TTC549 (cell line): ENCODE measurements around the gene LCNL1.

ENCODE experiments used
- FAIRE-seq: peaks from 2 replicates; lab custom pipeline; 2012; peaks lifted over from hg19 to GRCh38; lab: Jason Lieb, UNC

LCNL1 gene

DNA sequence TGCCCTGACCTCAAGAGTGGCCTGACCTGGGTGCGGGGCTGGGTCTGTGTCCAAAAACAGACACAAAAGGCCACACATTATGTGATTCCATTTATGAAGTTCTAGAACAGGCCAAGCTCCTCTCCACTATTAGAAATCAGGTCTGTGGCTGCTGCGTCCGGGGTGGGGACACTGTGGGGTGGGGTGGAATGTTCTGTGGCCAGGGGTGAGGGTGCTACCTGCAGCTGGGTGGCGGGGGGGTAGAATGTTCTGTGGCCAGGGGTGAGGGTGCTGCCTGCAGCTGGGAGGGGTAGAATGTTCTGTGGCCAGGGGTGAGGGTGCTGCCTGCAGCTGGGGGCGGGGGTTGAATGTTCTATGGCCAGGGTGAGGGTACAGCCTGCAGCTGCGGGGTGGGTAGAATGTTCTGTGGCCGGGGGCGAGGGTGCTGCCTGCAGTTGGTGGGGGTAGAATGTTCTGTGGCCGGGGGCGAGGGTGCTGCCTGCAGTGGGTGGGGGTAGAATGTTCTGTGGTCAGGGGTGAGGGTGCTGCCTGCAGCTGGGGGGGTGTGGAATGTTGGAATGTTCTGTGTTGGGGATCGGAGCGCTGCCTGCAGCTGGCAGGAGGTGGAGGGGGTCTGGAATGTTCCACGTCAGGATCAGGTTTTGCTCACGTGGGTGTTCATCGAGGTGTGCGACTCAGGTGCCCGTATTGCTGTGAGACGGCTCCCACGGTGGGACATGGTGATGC lies 22.4 kb upstream of the LCNL1 start:
- no peak for FAIRE-seq

DNA sequence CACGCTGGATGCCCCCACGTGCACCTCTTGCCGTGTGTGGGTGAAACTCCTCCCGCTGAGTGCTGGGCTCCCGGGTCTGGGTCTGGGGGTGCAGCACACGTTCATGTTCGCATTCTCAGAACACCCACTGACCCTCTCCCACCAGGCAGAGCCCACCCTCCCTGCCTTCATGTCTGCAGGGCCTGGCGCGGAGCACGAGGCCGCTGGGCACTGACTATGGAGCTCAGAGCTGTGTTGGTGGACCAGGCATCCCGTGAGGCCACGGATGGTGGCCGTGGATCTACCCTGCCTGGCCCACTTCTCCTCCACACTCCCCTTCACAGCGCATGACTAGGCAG lies 21.9 kb upstream of the LCNL1 start:
- FAIRE-seq = no peak

DNA sequence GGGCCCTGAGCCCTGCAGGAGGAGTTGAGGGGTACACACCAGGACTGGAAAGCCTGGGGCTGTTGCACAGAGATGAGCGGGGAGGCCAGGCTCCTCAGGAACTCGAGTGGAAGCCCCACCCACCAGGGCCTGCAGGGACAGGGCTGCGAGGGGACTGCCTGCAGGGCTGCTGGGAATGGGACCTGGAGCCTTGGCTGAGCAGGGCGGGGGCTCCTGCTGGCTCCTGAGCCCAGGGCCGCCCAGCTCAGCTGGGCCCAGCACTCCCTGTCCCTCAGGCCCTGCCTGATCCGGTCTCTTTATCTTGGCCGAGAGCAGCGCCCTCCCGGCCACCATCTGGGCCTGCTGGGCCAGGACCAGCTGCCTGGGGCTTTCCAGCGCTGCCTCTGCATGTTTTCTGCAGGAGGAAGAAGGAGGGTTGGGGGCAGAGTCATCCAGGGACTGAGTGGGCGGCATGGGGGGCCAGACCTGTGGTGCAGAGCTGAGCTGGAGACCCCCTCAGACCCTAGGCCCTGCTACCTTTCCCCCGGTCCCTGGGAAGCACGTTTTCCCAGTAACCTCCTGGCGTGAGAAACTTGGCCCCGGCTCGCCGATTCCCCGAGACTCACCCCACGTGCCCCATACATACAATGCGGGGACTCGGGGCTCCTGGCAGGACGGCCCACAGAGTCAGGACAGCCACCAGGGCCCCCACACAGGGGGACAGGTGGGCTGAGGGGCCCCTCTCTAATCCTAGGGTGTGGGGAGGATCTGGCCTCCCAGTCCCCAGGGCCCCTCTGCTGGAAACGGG lies 21.3 kb upstream of the LCNL1 start:
- FAIRE-seq = no peak

- FAIRE-seq = no peak
Observed at GRCh38 chr9:136962163-136962562, 20.6 kb upstream of the LCNL1 start.

DNA sequence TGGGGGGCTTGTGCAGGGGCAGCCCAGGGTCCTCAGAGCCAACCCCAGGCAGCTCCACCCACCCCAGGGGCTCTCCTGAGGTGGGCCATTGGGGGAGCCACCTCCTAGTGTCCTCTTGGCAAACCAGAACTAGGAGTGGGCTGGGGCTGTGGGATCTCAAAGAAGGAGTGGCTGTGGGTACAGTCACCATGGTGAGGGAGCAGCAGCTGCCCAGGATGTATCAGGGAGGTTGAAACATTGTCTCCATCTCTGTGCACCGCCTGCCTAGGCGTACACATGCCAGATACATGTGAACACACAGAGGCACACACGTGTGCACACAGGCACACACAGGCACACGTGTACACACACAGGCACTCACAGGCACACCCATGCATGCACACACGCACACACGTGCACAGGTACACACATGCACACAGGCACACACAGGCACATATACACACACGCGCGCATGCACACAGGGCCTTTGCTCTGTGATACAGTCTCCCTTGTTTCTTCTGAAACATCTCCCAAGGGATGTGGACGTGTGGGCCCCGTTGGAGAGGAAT lies 20.0 kb upstream of the LCNL1 start:
- FAIRE-seq = no peak

DNA sequence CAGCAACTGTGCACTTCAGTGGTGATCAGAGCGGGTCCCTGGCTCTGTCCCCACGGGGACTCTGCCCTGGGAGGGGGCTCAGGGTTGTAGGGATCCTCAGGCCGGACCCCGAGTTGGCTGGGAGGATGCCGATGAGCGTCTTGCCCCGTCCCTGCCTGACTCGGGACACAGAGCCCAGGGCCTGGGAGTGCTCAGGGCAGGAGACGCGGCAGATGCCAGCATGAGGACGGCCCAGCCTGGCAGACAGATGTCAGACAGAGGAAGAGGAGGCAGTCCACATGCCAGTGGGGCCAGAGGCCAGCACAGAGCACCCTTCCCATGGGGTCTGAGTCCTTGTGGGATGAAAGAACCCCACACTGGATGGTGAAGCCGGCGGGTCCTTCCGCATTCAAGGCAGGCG lies 19.5 kb upstream of the LCNL1 start:
- FAIRE-seq = no peak

DNA sequence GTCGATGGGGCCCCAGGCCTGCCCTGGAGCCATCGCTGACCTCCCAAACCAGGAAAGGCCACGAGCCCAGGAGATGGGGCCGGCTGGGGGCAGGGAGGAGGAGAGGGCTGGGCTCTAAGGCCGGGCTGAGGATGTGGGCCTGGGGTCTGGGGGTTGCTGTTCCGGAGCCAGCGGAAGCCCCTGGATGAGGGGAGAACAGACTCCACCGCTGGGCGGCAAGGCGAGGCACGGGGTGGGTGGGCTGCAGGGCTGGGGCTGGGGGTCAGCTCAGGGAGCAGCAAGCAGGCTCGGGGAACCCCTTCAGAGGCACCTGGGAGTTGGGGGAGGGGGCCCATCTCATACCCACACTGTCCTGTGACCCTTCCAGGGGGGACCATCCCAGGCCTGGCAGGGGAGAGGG lies 19.0 kb upstream of the LCNL1 start:
- FAIRE-seq = no peak

GRCh38 chr9:136964171-136964689 lies 18.6 kb upstream of the LCNL1 start:
- no peak for FAIRE-seq

- FAIRE-seq = no peak
Observed at GRCh38 chr9:136964833-136965422, 17.9 kb upstream of the LCNL1 start.

GRCh38 chr9:136965771-136966484 lies 16.9 kb upstream of the LCNL1 start:
- FAIRE-seq = no peak

GRCh38 chr9:136968333-136969127 lies 14.3 kb upstream of the LCNL1 start:
- no peak for FAIRE-seq

- FAIRE-seq = no peak
Observed at GRCh38 chr9:136969150-136969549, 13.6 kb upstream of the LCNL1 start.

DNA sequence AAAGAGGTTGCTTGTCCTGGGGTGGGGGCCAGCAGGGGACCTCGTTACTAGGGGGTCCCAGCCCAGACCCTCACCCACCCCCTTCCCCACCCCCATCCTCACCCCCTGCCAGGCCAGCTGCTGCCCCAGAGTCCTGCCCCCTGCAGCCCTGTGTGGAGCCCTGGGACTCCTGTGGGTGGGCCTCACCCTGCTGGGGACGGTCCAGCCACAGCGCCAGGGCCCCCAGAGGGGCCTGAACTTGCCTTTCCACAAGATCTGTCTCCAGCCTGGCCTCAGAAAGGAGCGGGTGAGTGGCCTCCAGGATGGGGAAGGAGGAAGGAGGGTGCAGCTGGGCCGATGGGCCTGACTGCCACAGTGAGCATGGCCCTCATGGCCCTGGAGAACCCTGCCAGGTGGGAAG lies 13.0 kb upstream of the LCNL1 start:
- no peak for FAIRE-seq

DNA sequence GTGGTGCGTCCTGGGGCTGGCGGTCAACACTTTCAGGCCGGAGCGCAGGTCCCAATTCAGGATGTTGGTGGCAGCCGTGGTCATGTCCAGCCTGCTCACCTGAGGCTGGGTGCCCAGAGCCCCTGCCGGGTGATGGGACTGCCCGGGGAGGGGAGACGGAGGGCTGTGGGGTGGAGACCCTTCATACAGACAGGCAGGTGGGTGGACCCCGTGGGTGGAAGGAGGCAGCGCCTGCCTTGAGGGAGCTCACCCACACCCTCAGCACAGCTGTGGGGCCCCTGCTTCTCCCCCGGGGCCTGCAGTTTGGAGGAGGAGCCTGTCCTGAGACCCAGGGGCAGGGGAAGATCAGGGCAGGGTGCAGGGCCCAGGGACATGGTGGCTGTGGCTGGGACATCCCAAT lies 12.4 kb upstream of the LCNL1 start:
- FAIRE-seq = no peak

DNA sequence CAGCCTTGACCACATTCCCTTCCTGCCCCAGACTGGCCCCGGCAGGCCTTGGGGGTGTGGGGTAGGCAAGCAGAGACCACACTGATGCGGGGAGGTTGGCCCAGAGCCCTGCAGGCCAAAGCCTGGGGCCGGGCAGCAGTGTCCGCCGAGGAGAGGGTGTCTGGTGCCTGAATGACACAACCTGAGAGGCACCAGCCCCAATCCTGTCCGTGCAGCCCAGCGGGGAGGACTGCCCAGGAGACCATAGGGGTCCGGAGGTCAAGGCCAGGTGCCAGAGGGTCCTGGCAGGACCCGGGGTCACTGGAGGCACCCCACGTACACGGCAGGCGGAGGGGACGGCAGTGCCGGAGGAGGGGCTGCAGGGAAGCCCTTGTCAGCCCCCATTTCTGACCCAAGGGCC lies 11.0 kb upstream of the LCNL1 start:
- no peak for FAIRE-seq

- no peak for FAIRE-seq
Observed at GRCh38 chr9:136972335-136972734, 10.5 kb upstream of the LCNL1 start.

DNA sequence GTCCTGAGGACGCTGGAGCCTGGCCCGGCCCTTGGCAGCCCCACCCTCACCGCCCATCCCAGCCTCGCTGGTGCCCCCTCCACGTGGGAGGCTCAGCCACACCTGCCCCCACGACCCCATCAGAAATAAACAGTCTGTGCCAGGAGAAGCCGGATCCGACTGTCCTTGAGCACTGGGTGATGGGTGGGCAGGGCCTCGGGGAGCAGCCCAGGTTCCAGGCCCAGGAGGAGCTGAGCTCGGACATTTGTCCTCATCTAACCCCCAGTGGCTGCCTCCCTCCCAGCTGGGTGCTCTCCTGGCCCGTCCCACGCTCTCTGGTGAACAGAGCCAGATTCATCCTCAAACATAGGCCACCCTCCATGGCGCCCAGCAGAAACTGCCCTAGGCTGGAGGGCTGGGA lies 10.1 kb upstream of the LCNL1 start:
- no peak for FAIRE-seq

DNA sequence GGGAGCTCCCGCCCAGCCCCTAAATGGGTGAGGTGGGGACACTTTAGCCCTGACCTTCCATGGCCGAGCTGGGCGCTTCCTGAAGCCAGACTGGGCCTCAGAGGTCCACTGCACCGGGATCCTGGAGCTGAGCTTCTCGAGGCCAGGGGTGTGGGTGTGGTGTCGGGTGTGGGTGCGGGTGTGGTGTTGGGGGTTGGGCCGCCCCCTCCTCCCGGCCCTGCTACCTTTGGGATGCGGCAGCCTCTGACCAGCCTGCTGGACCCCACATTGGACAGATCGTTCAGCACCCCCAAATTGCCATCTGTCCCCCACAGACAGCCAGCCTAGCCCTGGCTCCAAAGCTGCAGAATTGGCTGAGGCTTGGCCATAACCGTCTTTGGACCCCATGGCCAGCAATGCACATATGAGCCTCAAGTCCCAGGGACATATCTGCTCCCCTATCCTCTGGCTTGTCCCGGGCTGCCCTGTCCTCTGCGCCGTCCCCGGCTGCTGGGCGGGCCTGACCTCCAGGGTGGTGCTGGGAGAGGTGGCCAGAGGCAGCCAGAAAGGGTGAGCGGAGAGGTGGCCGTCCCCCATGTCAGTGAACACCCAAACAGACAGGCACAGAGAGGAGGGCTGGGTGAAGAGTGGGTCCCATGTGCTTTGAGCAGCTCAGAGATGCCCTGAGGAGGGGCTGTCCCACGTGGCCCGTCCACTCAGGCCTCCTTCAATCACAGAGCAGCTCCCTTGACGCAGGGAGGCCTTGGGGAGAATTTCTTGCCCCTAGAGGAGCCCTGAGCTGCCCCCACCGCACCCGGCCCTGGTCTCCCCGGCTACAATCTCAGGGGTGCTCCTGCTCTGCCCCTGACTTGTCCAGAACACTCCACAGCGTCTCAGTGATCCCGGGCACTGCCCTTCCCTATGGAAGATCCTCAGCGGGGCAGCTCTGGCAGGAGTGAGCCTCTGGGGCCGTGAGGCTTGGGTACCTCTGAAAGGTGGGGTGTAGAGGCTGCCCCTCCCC lies 8.9 kb upstream of the LCNL1 start:
- no peak for FAIRE-seq

GRCh38 chr9:136974817-136975535 lies 7.8 kb upstream of the LCNL1 start:
- no peak for FAIRE-seq

DNA sequence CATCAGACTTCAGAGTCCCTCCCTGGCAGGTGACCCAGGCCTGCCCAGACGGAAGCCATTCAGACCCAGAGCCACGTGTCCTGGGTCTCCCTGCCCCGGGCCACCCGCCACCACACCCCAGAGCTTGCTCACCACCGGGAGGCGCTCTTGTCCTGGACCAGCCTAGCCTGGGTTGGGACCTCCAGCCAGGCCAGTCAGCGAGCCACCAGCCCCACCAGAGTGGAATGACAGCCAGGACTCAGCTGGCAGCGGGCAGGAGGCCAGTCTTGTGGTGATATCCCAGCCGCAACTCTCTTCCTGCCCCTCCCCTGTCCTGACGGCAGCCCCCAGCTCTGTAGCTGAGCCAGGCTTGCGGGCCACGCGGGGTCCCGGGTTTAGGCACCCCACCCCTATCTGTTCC lies 7.1 kb upstream of the LCNL1 start:
- no peak for FAIRE-seq
